Sigmoid colon (tissue), 7 donors: ENCODE results near the gene PRPF39. TPM values are rescaled to one million over a fixed set of nuclear protein-coding genes. Genes with fewer than 3 reads are reported as not detected.

Experiments used
- DNase-seq: peaks from one replicate; pipeline ENCODE4 v3.0.0-alpha.2; 2019
- H3K27ac ChIP-seq, 4 donors: fragments of 200-600 bp; sonication (generic); one replicate each; pipeline ENCODE4 v1.5.1; 2016 to 2019; ENCODE audit warnings: mild to moderate bottlenecking in 1 of 4
- H3K27me3 ChIP-seq, 3 donors: fragments of 200-600 bp; sonication (generic); one replicate each; pipeline ENCODE4 v1.5.1; 2019; ENCODE audit warnings: mild to moderate bottlenecking in 1 of 3
- H3K36me3 ChIP-seq, 4 donors: fragments of 200-600 bp; sonication (generic); one replicate each; pipeline ENCODE4 v1.5.1; 2016 to 2019
- H3K4me1 ChIP-seq, 4 donors: fragments of 200-600 bp; sonication (generic); one replicate each; pipeline ENCODE4 v1.5.1; 2017 to 2019
- H3K4me3 ChIP-seq, 4 donors: fragments of 200-600 bp; sonication (generic); one replicate each; pipeline ENCODE4 v1.5.1; 2017 to 2019; ENCODE audit warnings: mild to moderate bottlenecking in 2 of 4, moderate library complexity in 1 of 4
- H3K9me3 ChIP-seq, 4 donors: fragments of 200-600 bp in 3 of 4; sonication (generic) in 3 of 4; one replicate each; pipeline versions ENCODE4 v1.5.1 to v1.6.1; 2013 to 2019
- EP300 ChIP-seq, 4 donors: sonication (generic); formaldehyde crosslinking; IDR thresholded peaks; one replicate each; pipeline ENCODE4 v1.6.1; 2017; ENCODE audit warnings: antibody characterized with exemption in 4 of 4
- POLR2A ChIP-seq, 2 donors: fragments of 450-650 bp; IDR thresholded peaks; one replicate each; pipeline ENCODE4 v1.6.1; 2016; ENCODE audit warnings: antibody characterized with exemption in 2 of 2, mild to moderate bottlenecking in 2 of 2, moderate library complexity in 2 of 2
- POLR2AphosphoS5 ChIP-seq, 4 donors: sonication (generic); formaldehyde crosslinking; IDR thresholded peaks; one replicate each; pipeline ENCODE4 v1.6.1; 2017; ENCODE audit warnings: antibody characterized with exemption in 4 of 4
- WGBS, 2 donors: extraction: QIAGEN DNeasy Blood & Tissue Kit; methylation state at CpG; one replicate each; pipeline ENCODE4 v1.1.7; 2013; 5-methylcytosine and 5-hydroxymethylcytosine counted together
- intact Hi-C: fragments of 100-400 bp; cut with DNase I; formaldehyde crosslinking; loops from one replicate; pipeline ENCODE4 v1.15.1; 2023
- polyA plus RNA-seq, 3 donors: library from polyadenylated mRNA; stranded (reverse); fragments of 200-250 nt; gene quantifications; one replicate each; pipeline ENCODE4 v1.2.3, GENCODE V29; 2013
- total RNA-seq, 4 donors: library from RNA; depleted of rRNA; stranded (reverse); fragments of >200 nt; gene quantifications; one replicate each; pipeline ENCODE4 v1.1.0, GENCODE V29; 2016
- TF ChIP-seq, protein P1 (sequence below), 4 experiments: fragments of 450-650 bp in 3 of 4; fragments of 200-600 bp in 1 of 4; IDR thresholded peaks; one replicate each; pipeline ENCODE4 v1.5.1; 2016 to 2019; ENCODE audit warnings: antibody characterized with exemption in 4 of 4, mild to moderate bottlenecking in 3 of 4, moderate library complexity in 2 of 4
- donor health status: healthy with polysubstance abuse.
- donor health status: Bipolar disorder and iron deficiency.
- donor health status: healthy.

PRPF39 gene, protein sequence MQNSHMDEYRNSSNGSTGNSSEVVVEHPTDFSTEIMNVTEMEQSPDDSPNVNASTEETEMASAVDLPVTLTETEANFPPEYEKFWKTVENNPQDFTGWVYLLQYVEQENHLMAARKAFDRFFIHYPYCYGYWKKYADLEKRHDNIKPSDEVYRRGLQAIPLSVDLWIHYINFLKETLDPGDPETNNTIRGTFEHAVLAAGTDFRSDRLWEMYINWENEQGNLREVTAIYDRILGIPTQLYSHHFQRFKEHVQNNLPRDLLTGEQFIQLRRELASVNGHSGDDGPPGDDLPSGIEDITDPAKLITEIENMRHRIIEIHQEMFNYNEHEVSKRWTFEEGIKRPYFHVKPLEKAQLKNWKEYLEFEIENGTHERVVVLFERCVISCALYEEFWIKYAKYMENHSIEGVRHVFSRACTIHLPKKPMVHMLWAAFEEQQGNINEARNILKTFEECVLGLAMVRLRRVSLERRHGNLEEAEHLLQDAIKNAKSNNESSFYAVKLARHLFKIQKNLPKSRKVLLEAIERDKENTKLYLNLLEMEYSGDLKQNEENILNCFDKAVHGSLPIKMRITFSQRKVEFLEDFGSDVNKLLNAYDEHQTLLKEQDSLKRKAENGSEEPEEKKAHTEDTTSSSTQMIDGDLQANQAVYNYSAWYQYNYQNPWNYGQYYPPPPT
- total RNA-seq (10 to 100 TPM; 23.2 to 41.0 (median 30.0) TPM), polyA plus RNA-seq (10 to 100 TPM in 1 of 3 donors, 1 to 10 TPM in 2; 5.5 to 12.6 (median 8.4) TPM)

DNA sequence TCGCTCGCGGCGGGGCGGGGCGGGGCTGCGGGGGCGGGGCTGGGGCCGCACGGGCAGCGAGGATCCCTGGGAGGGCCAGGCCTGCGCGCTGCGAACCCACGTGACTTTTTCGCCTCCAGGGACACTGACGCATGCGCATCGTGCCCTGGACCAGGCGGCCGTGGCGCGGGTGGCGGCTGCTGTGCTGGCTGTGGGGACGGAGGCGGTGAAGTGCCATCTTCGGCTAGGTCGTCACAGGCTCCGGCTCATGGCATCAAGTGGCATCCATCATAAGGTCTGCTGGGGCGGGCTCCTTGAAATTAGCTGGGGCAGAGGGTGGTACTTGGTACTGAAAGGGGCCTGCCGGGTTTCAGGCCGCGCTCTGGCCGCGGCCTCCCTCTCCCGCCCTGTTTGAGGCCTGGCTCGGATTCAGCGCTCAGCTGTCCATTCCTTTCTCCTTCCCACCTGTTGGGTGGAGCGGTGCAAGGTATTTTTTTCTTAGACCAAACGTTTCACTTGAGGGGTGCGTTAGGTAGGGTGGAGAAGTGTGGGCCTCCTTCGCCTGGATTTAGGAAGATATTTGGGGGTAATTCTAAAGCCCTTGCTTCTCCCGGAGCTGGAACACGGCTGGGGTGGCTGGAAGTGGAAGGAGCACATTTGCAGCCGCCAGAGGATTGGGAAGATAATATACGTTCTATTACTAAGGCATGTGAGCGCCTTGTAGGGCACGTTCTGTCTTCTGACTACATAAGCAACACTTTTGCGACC is at the start of gene PRPF39:
Gene PRPF39, plus strand, starts transcription at position 141 of the 747 bp plus-strand sequence. CDS start 11,124 bp downstream, outside the sequence.
- TF ChIP-seq, protein P1, sequence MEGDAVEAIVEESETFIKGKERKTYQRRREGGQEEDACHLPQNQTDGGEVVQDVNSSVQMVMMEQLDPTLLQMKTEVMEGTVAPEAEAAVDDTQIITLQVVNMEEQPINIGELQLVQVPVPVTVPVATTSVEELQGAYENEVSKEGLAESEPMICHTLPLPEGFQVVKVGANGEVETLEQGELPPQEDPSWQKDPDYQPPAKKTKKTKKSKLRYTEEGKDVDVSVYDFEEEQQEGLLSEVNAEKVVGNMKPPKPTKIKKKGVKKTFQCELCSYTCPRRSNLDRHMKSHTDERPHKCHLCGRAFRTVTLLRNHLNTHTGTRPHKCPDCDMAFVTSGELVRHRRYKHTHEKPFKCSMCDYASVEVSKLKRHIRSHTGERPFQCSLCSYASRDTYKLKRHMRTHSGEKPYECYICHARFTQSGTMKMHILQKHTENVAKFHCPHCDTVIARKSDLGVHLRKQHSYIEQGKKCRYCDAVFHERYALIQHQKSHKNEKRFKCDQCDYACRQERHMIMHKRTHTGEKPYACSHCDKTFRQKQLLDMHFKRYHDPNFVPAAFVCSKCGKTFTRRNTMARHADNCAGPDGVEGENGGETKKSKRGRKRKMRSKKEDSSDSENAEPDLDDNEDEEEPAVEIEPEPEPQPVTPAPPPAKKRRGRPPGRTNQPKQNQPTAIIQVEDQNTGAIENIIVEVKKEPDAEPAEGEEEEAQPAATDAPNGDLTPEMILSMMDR (IDR thresholded peaks at IDR 0.05), result peak in 1 of 4 experiments; percentile 10
- TF ChIP-seq POLR2AphosphoS5 (IDR thresholded peaks at IDR 0.05), result peak; percentile 97 to 99 (median 99)
- TF ChIP-seq EP300 (IDR thresholded peaks at IDR 0.05), result no peak
- TF ChIP-seq POLR2A (IDR thresholded peaks at IDR 0.05), result peak; percentile 88 to 89
- H3K27me3 ChIP-seq, result no peaks in the 10 kb centered on the region
- no peaks in the 10 kb centered on the region for H3K36me3 ChIP-seq
- H3K27ac ChIP-seq, result peak within 1 kb of the TSS; percentile 80 to 87 (median 84)
- peaks cover 0 to 45% (median 34%) of the 10 kb centered on the region in 4 donors for H3K4me1 ChIP-seq
- H3K9me3 ChIP-seq, result no peaks in the 10 kb centered on the region
- DNase-seq, result peak; percentile 96
- intact Hi-C loops, result loop anchor here (2.0 kb wide), 3 partner anchors 51 to 187 kb away; partner anchors contain the start of genes FANCM, FKBP3 and TOGARAM1
- peak within 1 kb of the TSS; percentile 56 to 73 (median 67) for H3K4me3 ChIP-seq
- 0 to 1% methylated on average over 49 of the region's 49 CpGs for WGBS, 2 donors

DNA sequence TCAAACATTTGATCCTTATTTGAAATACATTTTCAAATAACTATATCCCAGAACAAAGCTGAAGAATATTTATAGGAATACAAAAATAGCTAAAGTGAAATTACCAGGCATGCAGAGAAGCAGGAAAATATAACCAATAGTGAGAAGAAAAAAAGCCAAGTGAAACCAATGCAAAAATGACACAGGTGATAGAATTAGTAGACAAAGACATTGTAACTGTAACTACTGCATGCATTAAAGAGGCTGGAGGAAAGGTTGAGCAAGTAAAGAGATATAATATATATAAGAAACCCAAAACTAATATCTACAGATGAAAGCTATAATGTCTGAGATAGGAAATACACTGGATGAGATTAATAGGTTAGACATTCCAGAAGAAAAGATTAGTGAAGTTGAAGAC is 49.2 kb upstream of the PRPF39 start:
- Histone ChIP-seq H3K4me3 (no peak overlapping the region), H3K27me3 (no peaks in the 10 kb centered on the region), H3K27ac (no peak overlapping the region), H3K36me3 (peaks cover 0 to 69% (median 13%) of the 10 kb centered on the region in 4 donors), H3K4me1 (no peaks in the 10 kb centered on the region), H3K9me3 (no peaks in the 10 kb centered on the region)
- intact Hi-C loops, result no loop called here
- DNase-seq, result no peak
- TF ChIP-seq, protein P1 (IDR thresholded peaks at IDR 0.05), result no peak
- no peak for TF ChIP-seq POLR2A (IDR thresholded peaks at IDR 0.05)
- no peak for TF ChIP-seq POLR2AphosphoS5 (IDR thresholded peaks at IDR 0.05)
- TF ChIP-seq EP300 (IDR thresholded peaks at IDR 0.05), result no peak

DNA sequence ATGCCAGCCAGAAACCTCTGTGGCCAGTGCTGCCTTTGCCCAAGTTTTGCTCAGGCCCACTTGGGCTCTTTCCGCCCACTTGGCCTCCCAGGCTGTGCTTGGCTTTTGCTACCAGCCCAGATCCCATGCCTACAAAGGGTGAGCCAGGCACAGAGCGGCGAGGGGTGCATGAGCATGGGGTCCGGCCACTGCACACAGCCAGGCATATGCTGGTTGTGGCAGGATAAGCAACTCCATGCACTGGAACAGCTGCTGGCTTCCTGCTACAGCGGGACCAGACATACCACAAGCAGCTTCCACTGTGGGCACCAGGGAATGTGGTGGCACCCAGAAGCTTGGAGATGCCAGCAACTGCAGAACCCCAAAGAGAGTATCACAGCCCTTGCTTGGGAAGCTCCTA is 45.7 kb upstream of the PRPF39 start:
- Histone ChIP-seq H3K4me3 (no peak overlapping the region), H3K36me3 (peaks cover 0 to 47% (median 13%) of the 10 kb centered on the region in 4 donors), H3K27ac (no peak overlapping the region), H3K27me3 (no peaks in the 10 kb centered on the region), H3K9me3 (no peaks in the 10 kb centered on the region), H3K4me1 (no peaks in the 10 kb centered on the region)
- no peak for TF ChIP-seq POLR2A (IDR thresholded peaks at IDR 0.05)
- TF ChIP-seq EP300 (IDR thresholded peaks at IDR 0.05), result no peak
- TF ChIP-seq, protein P1 (IDR thresholded peaks at IDR 0.05), result no peak
- 86 to 99% methylated on average over 5 of the region's 5 CpGs for WGBS, 2 donors
- intact Hi-C loops, result no loop called here
- DNase-seq, result no peak

DNA sequence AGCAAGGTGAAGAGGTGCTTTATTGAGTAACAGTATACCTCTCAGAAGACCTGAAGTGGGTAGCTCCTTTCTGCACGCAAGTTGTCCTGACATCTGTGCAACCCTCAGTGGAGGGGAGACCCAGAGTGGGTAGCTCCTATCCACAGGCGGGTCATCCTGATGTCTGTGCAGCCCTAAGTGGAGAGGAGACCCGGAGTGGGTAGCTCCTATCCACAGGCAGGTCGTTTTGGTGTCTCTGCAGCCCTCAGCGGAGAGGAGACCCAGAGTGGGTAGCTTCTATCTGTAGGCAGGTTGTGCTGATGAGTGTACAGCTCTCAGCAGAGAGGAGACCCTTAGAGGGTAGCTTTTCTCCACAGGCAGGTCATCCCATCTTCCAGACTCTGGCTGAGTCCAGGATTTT is 45.1 kb upstream of the PRPF39 start:
- H3K27ac ChIP-seq, result no peak overlapping the region
- 96 to 98% methylated on average over 5 of the region's 5 CpGs for WGBS, 2 donors
- DNase-seq, result no peak
- TF ChIP-seq POLR2A (IDR thresholded peaks at IDR 0.05) (no peak), POLR2AphosphoS5 (IDR thresholded peaks at IDR 0.05) (no peak), EP300 (IDR thresholded peaks at IDR 0.05) (no peak)
- TF ChIP-seq, protein P1 (IDR thresholded peaks at IDR 0.05), result no peak
- no peak overlapping the region for H3K4me3 ChIP-seq
- no peaks in the 10 kb centered on the region for H3K9me3 ChIP-seq
- no peaks in the 10 kb centered on the region for H3K4me1 ChIP-seq
- intact Hi-C loops, result no loop called here
- peaks cover 0 to 46% (median 12%) of the 10 kb centered on the region in 4 donors for H3K36me3 ChIP-seq
- no peaks in the 10 kb centered on the region for H3K27me3 ChIP-seq
